CD4-positive, alpha-beta T cell treated with Interferon gamma for 1 hour (primary cell): ENCODE data around the gene MYO1D.
"Not testable (repeated sequence)": the region's sequence is repeated elsewhere in the genome, so short reads cannot be mapped to it uniquely, and the experiment has no call there.

ENCODE experiments used
- DNase-seq: peaks from one replicate; pipeline ENCODE4 v3.0.0-alpha.2; 2020

The MYO1D gene

GRCh38 chr17:32854207-32854606 is 22.7 kb downstream of the MYO1D start:
- no peak for DNase-seq

- DNase-seq = no peak
These were observed 24.1 kb downstream of the MYO1D start for GRCh38 chr17:32852811-32853210.

GRCh38 chr17:32849879-32850278 is 27.0 kb downstream of the MYO1D start:
- no peak for DNase-seq

DNA sequence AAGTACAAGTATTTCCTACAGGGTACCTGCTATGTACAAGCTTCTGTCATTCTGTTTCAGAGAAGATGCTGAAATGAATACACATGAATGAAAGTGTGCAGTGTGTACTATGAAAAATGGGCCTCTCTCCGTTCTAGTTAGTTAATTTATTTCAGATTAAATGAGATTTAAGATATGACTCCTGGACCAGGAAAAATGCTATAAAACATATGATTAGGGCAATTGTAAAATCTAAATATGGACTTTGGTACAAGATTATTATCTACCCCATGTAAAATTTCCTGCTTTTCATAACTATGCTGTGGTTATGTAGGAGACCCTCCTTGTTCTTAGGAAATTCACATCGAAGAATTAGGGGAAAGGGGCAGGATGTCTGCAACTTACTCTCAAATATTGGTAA is 28.9 kb downstream of the MYO1D start:
- no peak for DNase-seq

DNA sequence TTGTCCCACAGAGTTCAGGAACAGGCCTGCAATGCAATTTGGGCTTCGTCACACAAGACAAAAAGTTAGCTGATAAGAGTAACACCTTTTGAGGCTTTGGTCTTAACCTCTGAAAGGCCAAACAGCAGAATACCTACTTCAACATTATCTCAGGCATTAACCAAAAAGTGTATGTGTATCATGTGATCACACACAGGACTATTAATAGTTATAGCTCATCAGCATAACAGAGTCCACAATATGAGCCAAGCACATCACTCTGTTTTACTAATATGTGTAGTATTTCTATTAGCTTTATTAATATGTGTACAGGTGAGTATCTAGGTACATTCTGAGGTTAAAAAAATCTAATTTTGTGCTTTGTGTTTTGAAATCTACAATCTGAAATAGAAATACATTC is 30.8 kb downstream of the MYO1D start:
- DNase-seq = no peak

DNA sequence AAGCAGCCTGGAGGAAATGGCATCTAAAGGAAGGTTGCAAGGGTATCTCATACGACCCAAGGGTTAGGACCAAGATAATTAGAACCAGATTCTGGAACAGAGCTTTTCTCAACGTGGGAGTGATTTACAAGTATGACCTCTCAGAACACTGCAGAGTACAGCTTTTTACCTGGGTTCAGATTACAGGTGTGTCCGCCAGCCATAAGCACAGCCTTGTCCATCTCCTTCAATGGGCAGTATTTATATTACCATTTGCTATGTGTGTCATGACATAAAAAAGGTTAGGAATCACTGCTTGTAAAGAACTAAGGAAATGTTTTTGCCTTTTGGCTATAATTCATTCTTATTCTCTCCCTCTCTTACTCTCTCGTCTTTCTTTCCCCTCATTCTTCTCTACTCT is 36.7 kb downstream of the MYO1D start:
- no peak for DNase-seq

DNA sequence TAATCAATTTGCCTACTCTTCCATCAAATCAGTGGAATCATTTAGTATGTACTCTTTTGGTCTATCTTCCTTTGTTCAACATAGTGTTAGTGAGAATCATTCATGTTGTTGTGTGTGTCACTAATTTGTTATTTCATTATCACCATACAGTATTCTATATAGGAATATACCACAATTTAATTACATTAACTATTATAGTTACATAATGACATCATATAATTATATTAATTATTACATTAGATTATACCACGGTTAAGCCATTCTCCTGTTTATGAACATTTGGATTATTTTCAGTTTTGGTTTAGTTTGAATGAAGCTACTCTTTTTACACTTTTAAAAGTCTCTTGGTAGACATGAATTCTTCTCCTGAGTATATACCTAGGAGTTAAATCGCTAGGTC is 40.4 kb downstream of the MYO1D start:
- no peak for DNase-seq

- DNase-seq = no peak
These were observed 41.6 kb downstream of the MYO1D start for GRCh38 chr17:32835291-32835761.

DNA sequence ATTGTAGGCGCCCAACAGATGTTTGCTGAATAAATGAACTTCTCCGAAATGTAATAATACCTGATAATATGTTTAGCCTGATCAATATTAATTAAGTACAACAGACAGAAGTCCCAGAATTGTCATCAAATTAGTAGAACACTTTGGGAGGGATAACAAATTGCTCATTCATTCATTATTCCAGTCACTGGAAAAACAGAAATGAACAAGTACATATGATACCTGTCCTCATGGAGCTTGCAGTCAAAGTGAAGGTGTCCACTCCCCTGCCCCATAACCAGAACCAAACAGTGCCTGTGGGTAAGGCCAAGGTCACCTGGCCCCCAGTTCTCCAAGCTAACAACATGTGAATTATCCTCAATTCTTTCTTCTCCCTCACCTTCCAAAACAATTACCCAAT is 42.8 kb downstream of the MYO1D start:
- DNase-seq = no peak

DNA sequence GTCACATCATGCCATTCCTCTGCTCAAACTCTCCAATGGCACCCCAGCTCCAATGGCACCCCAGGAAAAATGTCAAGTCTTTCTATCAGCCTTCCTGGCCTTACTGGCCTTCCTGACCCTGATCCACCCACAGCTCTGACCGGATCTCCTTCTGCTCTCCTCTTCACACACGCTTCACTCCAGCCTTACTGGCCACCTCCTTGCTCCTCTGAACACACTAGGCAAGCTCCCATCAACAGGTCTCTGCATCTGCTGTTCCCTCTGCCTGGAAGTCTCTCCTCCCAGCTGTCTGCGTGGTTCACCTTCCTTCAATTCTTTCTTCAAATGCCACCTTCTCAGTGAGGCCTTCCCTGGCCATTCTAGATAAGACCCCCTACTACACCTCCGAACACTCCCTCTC is 43.4 kb downstream of the MYO1D start:
- no peak for DNase-seq

GRCh38 chr17:32833076-32833475 is 43.8 kb downstream of the MYO1D start:
- DNase-seq = no peak

GRCh38 chr17:32831627-32832243 is 45.2 kb downstream of the MYO1D start:
- DNase-seq = no peak

DNA sequence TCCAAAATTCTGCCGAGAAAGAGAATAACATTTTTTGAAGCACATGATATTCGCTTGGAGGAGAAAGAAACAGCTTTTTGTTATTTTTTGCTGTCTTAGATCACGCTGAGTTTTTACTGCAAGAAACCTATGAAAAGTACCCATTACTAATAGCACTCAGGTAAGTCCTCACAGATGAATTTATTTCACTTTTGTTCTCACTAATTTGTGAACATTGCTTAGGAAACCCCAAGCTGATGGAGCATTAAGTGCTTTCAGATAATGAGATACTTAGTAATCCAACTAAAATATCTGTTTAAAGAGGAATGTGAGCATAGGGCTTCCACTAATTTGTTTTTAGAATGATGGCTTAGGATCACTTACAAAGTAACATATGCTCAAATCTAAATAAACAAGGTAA is 45.7 kb downstream of the MYO1D start:
- no peak for DNase-seq

DNA sequence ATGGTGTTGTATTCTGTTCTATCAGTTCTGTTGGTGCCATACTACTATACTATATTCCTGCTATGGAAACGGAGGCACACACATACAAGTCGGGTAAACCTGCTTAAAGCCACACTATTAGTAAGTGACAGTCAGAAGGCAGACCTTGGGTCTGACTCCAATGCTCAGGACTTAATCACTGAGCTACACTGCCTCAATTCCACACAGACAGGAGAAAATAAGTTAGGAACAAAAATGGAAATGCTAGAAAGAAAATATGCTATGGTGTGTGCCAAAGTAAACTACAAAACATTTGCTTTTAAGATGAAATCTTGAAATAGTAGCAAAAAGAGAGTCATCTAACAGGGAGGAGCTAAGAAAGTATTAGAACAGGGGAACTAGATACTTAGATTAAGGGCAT is 48.1 kb downstream of the MYO1D start:
- no peak for DNase-seq

GRCh38 chr17:32827227-32827626 is 49.7 kb downstream of the MYO1D start:
- no peak for DNase-seq

GRCh38 chr17:32826076-32826475 is 50.8 kb downstream of the MYO1D start:
- no peak for DNase-seq

GRCh38 chr17:32824334-32824733 is 52.6 kb downstream of the MYO1D start:
- no peak for DNase-seq

- DNase-seq = no peak
These were observed 53.9 kb downstream of the MYO1D start for GRCh38 chr17:32822996-32823395.

- DNase-seq = not testable (repeated sequence)
These were observed 54.7 kb downstream of the MYO1D start for GRCh38 chr17:32821987-32822934.

DNA sequence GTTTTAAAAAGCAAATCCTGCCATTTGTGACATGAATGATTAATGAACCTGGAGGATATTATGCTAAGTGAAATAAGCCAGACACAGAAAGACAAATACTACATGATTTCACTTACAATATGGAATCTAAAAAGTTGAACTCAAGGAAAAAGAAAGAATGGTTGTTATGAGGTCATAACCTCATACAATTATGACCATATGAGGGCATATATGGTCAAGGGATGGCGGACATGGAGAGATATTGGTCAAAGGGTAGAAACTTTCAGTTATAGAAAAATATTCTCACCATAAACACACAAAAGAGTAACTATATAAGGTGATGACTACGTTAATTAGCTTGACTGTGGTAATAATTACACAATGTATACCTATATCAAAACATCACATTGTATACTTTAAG is 56.5 kb downstream of the MYO1D start:
- no peak for DNase-seq

GRCh38 chr17:32819787-32820186 is 57.1 kb downstream of the MYO1D start:
- DNase-seq = no peak

DNA sequence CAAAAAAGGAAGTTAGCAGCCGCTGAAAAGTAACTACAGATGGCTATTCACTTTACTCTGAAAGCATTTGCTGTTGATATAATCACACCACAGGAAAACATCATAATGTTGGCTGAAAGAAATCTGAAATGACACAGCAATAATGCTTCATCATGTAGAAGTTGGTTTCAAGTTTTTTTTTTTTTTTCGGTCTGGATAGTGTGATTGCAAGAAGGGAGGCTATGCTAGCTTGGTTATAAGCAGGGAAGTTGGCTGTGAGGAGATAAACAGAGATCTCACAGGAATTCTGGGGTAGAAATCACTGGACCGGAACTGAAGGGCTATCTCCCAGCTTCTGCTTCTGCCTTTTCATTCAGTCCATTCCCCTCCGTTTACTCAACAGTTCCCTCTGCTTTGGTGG is 57.9 kb downstream of the MYO1D start:
- DNase-seq = no peak

DNA sequence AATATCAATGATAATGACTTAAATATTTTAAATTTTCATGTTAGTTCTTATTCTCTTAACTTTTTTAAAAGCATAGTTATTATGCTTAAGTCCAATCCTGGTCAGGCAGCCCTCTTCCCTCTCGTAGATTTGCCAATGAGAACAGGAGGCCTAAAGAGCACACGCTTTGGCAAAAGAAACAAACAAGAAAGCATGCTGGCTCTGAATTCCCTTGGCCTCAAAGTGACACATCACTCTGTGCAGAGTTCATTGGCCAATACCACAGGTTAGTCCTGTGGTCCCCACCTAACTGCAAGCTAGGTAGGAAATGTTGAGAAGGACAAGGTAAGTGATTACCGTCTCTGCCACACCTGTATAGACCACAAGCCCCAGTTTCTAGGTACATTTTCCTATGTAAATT is 61.5 kb downstream of the MYO1D start:
- DNase-seq = no peak

GRCh38 chr17:32814836-32815235 is 62.1 kb downstream of the MYO1D start:
- DNase-seq = no peak
